Mononuclear cell (primary cell): ENCODE results near the gene ZNF69. TPM values are rescaled to one million over a fixed set of nuclear protein-coding genes. Genes with fewer than 3 reads are reported as not detected.
"Not testable (repeated sequence)": the region's sequence is repeated elsewhere in the genome, so short reads cannot be mapped to it uniquely, and the experiment has no call there.

Experiments used
- H3K27me3 ChIP-seq: 2 replicates; pipeline ENCODE4 v1.6.0; 2011; ENCODE audit warnings: low read length, control low read depth; ENCODE audit not compliant: insufficient read depth
- H3K4me1 ChIP-seq: 2 replicates; pipeline ENCODE4 v1.5.1; 2011; ENCODE audit warnings: mild to moderate bottlenecking, low read length, control low read depth; ENCODE audit not compliant: insufficient read depth
- H3K4me3 ChIP-seq: 2 replicates; pipeline ENCODE4 v1.5.1; 2011; ENCODE audit warnings: mild to moderate bottlenecking, low read length, moderate library complexity
- H3K9me3 ChIP-seq: 2 replicates; pipeline ENCODE4 v1.5.1; 2011; ENCODE audit warnings: low read depth, mild to moderate bottlenecking, control low read depth, low read length
- total RNA-seq: library from RNA; depleted of rRNA; stranded (reverse); fragments of >200 nt; gene quantifications from one replicate; pipeline ENCODE4 v1.2.3, GENCODE V29; 2012

ZNF69 gene
- total RNA-seq, 1 donor = 2.3 TPM

- H3K4me1 ChIP-seq, H3K27me3 ChIP-seq, H3K4me3 ChIP-seq, H3K9me3 ChIP-seq: not testable (repeated sequence)
These were observed 7.8 kb upstream of the ZNF69 start for GRCh38 chr19:11879687-11880266.

GRCh38 chr19:11880598-11880997 is 7.0 kb upstream of the ZNF69 start:
- Histone ChIP-seq H3K27me3 (no peaks in the 10 kb centered on the region), H3K4me1 (no peaks in the 10 kb centered on the region), H3K4me3 (no peak overlapping the region), H3K9me3 (no peaks in the 10 kb centered on the region)

- H3K4me3 ChIP-seq = no peak overlapping the region
- H3K9me3 ChIP-seq = no peaks in the 10 kb centered on the region
- H3K4me1 ChIP-seq = no peaks in the 10 kb centered on the region
- H3K27me3 ChIP-seq = no peaks in the 10 kb centered on the region
These were observed 6.3 kb upstream of the ZNF69 start for GRCh38 chr19:11881151-11881800.

DNA sequence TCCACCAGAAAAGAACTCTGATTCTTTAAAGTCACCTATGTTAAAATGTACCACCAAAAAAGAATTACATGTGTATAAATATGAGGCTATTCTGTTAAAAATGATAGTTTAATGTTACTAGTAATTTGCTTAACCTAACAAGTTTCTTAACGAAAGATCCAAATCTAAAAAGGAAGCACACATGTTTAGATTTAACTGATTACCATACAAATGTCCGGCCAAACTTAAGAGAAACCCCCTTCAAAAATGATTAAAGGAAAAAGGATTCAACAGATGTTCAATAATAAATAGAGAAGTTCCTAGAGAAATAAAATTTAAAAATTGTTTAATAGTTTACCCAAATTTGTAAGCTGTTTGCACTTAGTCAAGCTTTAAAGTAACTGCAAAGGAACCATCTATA is 5.0 kb upstream of the ZNF69 start:
- no peaks in the 10 kb centered on the region for H3K27me3 ChIP-seq
- peaks cover 6% of the 10 kb centered on the region for H3K4me1 ChIP-seq
- no peak overlapping the region for H3K4me3 ChIP-seq
- H3K9me3 ChIP-seq = no peaks in the 10 kb centered on the region

DNA sequence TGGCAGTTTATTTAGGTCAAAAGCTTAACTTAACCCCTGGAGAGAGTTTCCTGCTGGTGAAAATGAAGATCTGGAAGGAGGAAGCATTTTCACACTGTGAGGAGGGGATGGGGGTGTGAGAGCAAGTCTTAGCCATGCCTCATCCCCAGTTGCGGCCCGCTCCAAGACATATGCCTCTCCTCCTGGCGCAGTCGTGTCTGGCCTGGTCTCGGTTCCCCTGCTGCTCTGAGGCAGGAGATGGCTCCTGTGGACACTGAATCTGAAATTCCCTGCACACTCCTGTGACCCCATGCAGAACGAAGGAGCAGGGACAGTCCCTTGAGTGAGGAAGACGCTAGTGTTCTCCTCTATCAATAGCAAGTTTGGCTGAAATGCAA is 360 bp upstream of the ZNF69 start:
- H3K9me3 ChIP-seq = no peaks in the 10 kb centered on the region
- H3K27me3 ChIP-seq = no peaks in the 10 kb centered on the region
- peak overlapping the region; percentile 69 for H3K4me3 ChIP-seq
- peaks cover 18% of the 10 kb centered on the region for H3K4me1 ChIP-seq

DNA sequence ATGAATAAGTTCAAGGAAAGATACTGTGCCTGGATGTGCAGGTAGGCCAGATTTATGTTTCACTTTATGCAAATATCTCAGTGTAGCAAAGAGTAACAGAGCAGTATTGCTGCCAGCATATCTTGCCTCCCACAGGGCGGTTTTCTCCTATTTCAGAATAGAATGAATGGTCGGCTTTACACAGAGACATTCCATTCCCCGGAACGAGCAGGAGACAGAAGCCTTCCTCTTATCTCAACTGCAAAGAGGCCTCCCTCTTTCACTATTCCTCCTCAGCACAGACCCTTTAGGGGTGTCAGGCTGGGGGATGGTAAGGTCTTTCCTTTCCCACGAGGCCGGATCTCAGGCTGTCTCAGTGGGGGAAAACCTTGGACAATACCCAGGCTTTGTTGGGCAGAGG is 2.3 kb downstream of the ZNF69 start:
- H3K9me3 ChIP-seq, H3K4me3 ChIP-seq, H3K27me3 ChIP-seq: not testable (repeated sequence)
- peaks cover 18% of the 10 kb centered on the region for H3K4me1 ChIP-seq

- Histone ChIP-seq H3K4me1 (peaks cover 18% of the 10 kb centered on the region), H3K4me3 (no peak overlapping the region), H3K27me3 (no peaks in the 10 kb centered on the region), H3K9me3 (no peaks in the 10 kb centered on the region)
These were observed 3.1 kb downstream of the ZNF69 start for GRCh38 chr19:11890634-11891033.

- no peaks in the 10 kb centered on the region for H3K4me1 ChIP-seq
- no peaks in the 10 kb centered on the region for H3K27me3 ChIP-seq
- H3K9me3 ChIP-seq = no peaks in the 10 kb centered on the region
- no peak overlapping the region for H3K4me3 ChIP-seq
These were observed 7.3 kb downstream of the ZNF69 start for GRCh38 chr19:11894851-11895250.

- H3K4me3 ChIP-seq = no peak overlapping the region
- no peaks in the 10 kb centered on the region for H3K4me1 ChIP-seq
- H3K9me3 ChIP-seq = peaks cover 51% of the 10 kb centered on the region
- H3K27me3 ChIP-seq = no peaks in the 10 kb centered on the region
These were observed 14.6 kb downstream of the ZNF69 start for GRCh38 chr19:11902228-11902627.

DNA sequence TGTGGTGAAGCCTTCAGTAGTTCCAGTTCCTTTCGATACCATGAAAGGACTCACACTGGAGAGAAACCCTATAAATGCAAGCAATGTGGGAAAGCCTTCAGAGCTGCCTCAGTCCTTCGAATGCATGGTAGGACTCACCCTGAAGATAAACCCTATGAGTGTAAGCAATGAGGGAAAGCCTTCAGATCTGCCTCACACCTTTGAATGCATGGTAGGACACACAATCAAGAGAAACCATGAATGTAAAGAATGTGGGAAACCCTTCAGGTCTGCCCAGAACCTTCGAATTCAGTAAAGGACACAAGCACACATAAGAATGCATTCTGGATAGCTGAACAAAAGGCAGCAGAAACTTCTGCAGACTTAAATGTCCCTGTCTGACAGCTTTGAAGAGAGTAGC is 18.3 kb downstream of the ZNF69 start:
- H3K4me3 ChIP-seq = no peak overlapping the region
- H3K27me3 ChIP-seq = no peaks in the 10 kb centered on the region
- H3K9me3 ChIP-seq = peaks cover 51% of the 10 kb centered on the region
- H3K4me1 ChIP-seq = no peaks in the 10 kb centered on the region

DNA sequence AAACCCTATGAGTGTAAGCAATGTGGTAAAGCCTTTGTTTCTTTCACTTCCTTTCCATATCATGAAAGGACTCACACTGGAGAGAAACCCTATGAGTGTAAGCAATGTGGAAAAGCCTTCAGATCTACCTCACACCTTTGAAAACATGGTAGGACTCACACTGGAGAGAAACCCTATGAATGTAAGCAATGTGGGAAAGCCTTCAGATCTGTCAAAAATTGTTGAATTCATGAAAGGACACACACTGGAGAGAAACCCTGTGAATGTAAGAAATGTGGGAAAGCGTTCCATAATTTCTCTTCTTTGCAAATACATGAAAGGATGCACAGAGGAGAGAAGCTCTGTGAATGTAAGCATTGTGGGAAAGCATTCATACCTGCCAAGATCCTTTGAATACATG is 24.4 kb downstream of the ZNF69 start:
- H3K4me1 ChIP-seq, H3K4me3 ChIP-seq, H3K27me3 ChIP-seq: not testable (repeated sequence)
- peaks cover 24% of the 10 kb centered on the region for H3K9me3 ChIP-seq

DNA sequence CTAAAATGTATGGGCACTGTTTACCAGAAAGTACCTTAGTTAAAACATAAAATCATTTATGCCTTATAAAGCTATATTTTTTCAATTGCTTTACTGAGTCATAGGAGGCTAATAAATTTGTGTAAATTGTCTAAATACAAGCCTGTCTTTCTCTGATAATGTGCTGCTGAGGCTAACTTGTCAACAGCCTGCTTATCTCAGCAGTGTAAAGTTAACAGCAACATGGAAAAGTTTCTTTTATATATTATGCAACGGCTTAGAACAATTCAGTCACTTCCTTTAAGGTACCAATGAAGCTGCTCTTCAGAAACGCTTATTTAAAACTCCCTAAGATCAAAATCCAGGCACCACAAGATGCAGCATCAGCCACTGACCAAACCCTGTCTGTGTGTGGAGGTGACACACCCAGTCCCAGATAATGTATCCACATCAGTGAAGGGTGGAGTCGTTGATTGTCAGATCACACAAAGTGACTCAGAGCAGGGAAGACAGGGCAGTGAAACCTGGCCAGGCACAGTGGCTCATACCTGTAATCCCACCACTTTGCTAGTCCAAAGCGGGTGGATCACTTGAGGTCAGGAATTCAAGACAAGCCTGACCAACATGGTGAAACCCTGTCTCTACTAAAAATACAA is 27.0 kb downstream of the ZNF69 start:
- not testable (repeated sequence) for H3K27me3 ChIP-seq, H3K4me3 ChIP-seq, H3K4me1 ChIP-seq
- H3K9me3 ChIP-seq = peaks cover 23% of the 10 kb centered on the region

GRCh38 chr19:11921852-11922495 is 34.4 kb downstream of the ZNF69 start:
- Histone ChIP-seq H3K4me1 (peaks cover 22% of the 10 kb centered on the region), H3K9me3 (no peaks in the 10 kb centered on the region), H3K4me3 (no peak overlapping the region), H3K27me3 (no peaks in the 10 kb centered on the region)

DNA sequence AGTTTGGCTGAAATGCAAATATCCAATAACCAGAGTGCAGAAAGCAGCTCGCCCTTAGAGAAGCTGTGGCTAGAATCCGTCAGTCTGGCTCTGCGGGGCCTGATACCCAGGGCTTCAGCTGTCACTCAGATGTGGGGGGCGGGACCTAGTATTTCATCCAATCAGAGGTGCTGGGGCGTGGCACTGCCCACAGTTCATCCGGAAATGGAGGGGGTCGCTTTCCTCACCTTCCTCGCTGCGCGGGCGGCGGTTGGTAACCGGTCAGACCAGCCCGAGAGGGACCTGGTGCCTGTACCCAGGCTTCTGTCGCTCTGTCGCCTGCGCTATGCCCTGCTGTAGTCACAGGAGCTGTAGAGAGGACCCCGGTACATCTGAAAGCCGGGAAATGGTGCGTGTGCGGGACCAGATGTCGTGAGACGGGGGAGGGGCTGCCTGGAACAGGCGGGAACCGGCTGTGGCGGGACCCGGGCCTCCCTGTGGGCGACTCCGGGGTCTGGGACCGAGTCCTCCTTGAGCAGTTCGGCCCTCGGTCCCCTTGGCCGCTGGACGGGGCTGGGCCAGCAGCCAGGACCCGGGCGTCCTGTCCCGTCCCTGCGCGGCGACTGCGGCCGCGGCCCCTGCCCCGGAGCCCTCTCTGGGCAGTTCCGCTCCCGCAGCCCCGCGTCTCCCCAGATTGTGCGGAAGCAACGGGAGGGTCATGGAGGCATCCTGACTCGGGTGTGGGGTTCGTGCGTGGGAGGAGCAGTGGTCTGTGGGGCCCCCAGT is 37.5 kb downstream of the ZNF69 start, which contains the start of gene ZNF700:
Gene ZNF700, plus strand, starts transcription at position 222 of the 765 bp plus-strand sequence. Its CDS starts 104 bp downstream, at position 326.
- peaks cover 24% of the 10 kb centered on the region for H3K4me1 ChIP-seq
- no peaks in the 10 kb centered on the region for H3K9me3 ChIP-seq
- H3K4me3 ChIP-seq = peak within 1 kb of the TSS; percentile 93
- H3K27me3 ChIP-seq = no peaks in the 10 kb centered on the region

GRCh38 chr19:11925651-11926187 is 38.1 kb downstream of the ZNF69 start:
- Histone ChIP-seq H3K4me3 (peak overlapping the region; percentile 93), H3K4me1 (peaks cover 26% of the 10 kb centered on the region)
- not testable (repeated sequence) for H3K9me3 ChIP-seq, H3K27me3 ChIP-seq
